Suprapubic skin (tissue), 4 donors: ENCODE data around the gene CXCL14.

Source experiments
- EP300 ChIP-seq: sonication (generic); formaldehyde crosslinking; IDR thresholded peaks from one replicate; pipeline ENCODE4 v1.6.1; 2017; ENCODE audit warnings: antibody characterized with exemption
- POLR2A ChIP-seq, 2 donors: fragments of 450-650 bp; IDR thresholded peaks; one replicate each; pipeline ENCODE4 v1.6.1; 2017; ENCODE audit warnings: antibody characterized with exemption in 2 of 2, mild to moderate bottlenecking in 2 of 2, moderate library complexity in 2 of 2
- POLR2AphosphoS5 ChIP-seq, 3 donors: sonication (generic); formaldehyde crosslinking; IDR thresholded peaks; one replicate each; pipeline ENCODE4 v1.6.1; 2017; ENCODE audit warnings: antibody characterized with exemption in 3 of 3
- TF ChIP-seq, protein P1 (sequence below), 2 donors: fragments of 200-600 bp in 1 of 2; fragments of 450-650 bp in 1 of 2; sonication (generic) in 1 of 2; IDR thresholded peaks; one replicate each; pipeline ENCODE4 v1.5.1; 2016 to 2019; ENCODE audit warnings: antibody characterized with exemption in 2 of 2, mild to moderate bottlenecking in 1 of 2, moderate library complexity in 1 of 2

DNA sequence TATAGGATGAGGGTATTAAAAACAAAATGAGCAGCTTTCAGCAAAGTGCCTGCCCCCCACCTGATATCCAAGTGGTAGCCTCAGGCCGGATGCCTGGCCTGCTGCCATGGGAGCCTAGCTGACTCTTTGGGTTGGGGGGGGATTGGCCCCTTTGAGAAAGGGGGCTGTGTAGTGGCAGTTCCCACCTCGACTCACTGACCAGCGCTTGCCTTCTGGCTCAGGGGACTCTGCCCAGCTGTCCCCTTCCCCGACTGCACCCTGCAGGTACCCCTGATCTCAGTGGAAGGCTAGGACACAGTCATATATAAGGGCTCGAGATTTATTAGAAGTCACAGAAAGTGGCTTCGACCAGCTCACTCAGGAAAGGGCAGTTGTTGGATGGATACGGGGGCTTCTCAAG lies 41.5 kb downstream of the CXCL14 start:
- TF ChIP-seq, protein P1, sequence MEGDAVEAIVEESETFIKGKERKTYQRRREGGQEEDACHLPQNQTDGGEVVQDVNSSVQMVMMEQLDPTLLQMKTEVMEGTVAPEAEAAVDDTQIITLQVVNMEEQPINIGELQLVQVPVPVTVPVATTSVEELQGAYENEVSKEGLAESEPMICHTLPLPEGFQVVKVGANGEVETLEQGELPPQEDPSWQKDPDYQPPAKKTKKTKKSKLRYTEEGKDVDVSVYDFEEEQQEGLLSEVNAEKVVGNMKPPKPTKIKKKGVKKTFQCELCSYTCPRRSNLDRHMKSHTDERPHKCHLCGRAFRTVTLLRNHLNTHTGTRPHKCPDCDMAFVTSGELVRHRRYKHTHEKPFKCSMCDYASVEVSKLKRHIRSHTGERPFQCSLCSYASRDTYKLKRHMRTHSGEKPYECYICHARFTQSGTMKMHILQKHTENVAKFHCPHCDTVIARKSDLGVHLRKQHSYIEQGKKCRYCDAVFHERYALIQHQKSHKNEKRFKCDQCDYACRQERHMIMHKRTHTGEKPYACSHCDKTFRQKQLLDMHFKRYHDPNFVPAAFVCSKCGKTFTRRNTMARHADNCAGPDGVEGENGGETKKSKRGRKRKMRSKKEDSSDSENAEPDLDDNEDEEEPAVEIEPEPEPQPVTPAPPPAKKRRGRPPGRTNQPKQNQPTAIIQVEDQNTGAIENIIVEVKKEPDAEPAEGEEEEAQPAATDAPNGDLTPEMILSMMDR (IDR thresholded peaks at IDR 0.05) = no peak
- TF ChIP-seq EP300 (no peak), POLR2A (IDR thresholded peaks at IDR 0.05) (no peak), POLR2AphosphoS5 (IDR thresholded peaks at IDR 0.05) (no peak)
